Raji (cell line): ENCODE data around the gene NAGA.

Experiments
- POLR2A ChIP-seq: IDR thresholded peaks from 2 replicates; pipeline ENCODE4 v1.6.1; 2011; ENCODE audit warnings: low read depth, low read length, control low read depth; ENCODE audit not compliant: insufficient read depth

NAGA gene

DNA sequence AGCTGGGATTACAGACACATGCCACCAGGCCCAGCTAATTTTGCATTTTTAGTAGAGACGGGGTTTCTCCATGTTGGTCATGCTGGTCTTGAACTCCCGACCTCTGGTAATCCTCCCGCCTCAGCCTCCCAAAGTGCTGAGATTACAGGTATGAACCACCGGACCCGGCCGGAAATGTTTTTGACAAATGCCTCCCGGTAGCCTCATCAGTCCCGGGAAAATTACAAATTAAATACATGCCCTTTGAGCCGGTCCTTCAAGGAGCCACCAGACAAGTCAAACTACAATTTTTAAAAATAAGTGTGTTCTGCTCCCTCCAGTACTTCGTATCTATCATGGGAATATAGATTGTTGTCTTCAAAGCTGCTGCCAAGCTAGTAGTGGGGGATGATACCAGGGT is 54.5 kb downstream of the NAGA start:
- no peak for TF ChIP-seq POLR2A

DNA sequence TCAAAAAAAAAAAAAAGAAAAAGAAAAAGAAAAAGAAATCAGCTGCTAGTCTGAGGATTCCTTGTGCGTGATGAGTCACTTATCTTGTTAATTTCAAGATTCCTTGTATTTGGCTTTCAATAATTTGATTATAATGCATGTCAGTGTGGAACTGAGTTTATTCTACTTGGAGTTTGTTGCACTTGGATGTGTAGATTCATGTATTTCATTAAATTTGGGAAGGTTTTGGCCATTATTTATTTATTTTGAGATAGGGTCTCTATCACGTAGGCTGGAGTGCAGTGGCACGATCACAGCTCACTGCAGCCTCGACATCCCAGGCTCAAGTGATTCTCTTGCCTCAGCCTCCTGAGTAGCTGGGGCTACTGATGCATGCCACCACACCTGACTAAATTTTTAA is 57.2 kb downstream of the NAGA start:
- TF ChIP-seq POLR2A, result no peak

DNA sequence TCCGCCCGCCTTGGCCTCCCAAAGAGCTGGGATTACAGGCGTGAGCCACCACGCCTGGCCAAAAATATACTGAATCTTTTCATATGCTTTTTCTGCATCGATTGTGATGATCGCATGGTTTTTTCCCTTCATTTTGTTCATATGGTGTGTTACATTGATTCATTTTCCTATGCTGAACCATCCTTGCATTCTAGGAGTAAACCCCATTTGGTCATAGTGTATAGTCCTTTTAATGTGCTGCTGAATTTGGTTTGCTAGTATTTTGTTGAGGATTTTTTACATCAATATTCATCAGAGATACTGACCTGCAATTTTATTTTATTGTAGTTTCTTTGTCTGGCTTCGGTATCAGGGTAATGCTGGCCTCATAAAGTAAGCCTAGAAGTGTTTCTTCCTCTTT is 59.8 kb downstream of the NAGA start:
- TF ChIP-seq POLR2A, result no peak
